ENCODE measurements around the gene TMEFF2. TPM values are rescaled to one million over a fixed set of nuclear protein-coding genes. Genes with fewer than 3 reads are reported as not detected.

Gene TMEFF2
- total RNA-seq, 1 donor from 2014 or later: 23.9 TPM

GRCh38 chr2:191932286-191932685, 262.4 kb downstream of the TMEFF2 start:
- Mint-ChIP-seq H3K4me3 (ENCODE audit: unreplicated experiment) (no peak overlapping the region), H3K27ac (ENCODE audit: unreplicated experiment) (peak overlapping the region; percentile 89), H3K9me3 (ENCODE audit: unreplicated experiment) (peaks cover 9% of the 10 kb centered on the region), H3K27me3 (ENCODE audit: unreplicated experiment) (peaks cover 7% of the 10 kb centered on the region), H3K36me3 (ENCODE audit: unreplicated experiment) (no peaks in the 10 kb centered on the region), H3K4me1 (ENCODE audit: low read depth, unreplicated experiment) (peaks cover 59% of the 10 kb centered on the region)
- no peak for DNase-seq
- TF ChIP-seq CTCF (IDR thresholded peaks at IDR 0.05; ENCODE audit: partially characterized antibody, unreplicated experiment): no peak

GRCh38 chr2:191931329-191931728, 263.4 kb downstream of the TMEFF2 start:
- H3K4me3 Mint-ChIP-seq (ENCODE audit: unreplicated experiment): no peak overlapping the region
- H3K4me1 Mint-ChIP-seq (ENCODE audit: low read depth, unreplicated experiment): peaks cover 60% of the 10 kb centered on the region
- H3K27ac Mint-ChIP-seq (ENCODE audit: unreplicated experiment): peak overlapping the region; percentile 52
- no peaks in the 10 kb centered on the region for H3K36me3 Mint-ChIP-seq (ENCODE audit: unreplicated experiment)
- H3K9me3 Mint-ChIP-seq (ENCODE audit: unreplicated experiment): peaks cover 9% of the 10 kb centered on the region
- DNase-seq: no peak
- peaks cover 7% of the 10 kb centered on the region for H3K27me3 Mint-ChIP-seq (ENCODE audit: unreplicated experiment)
- no peak for TF ChIP-seq CTCF (IDR thresholded peaks at IDR 0.05; ENCODE audit: partially characterized antibody, unreplicated experiment)

- TF ChIP-seq CTCF (IDR thresholded peaks at IDR 0.05; ENCODE audit: partially characterized antibody, unreplicated experiment): no peak
- Mint-ChIP-seq H3K4me1 (ENCODE audit: low read depth, unreplicated experiment) (peaks cover 54% of the 10 kb centered on the region), H3K4me3 (ENCODE audit: unreplicated experiment) (no peak overlapping the region), H3K27ac (ENCODE audit: unreplicated experiment) (no peak overlapping the region), H3K36me3 (ENCODE audit: unreplicated experiment) (no peaks in the 10 kb centered on the region), H3K27me3 (ENCODE audit: unreplicated experiment) (peaks cover 5% of the 10 kb centered on the region), H3K9me3 (ENCODE audit: unreplicated experiment) (peaks cover 4% of the 10 kb centered on the region)
- no peak for DNase-seq
These were observed 264.5 kb downstream of the TMEFF2 start for GRCh38 chr2:191930205-191930604.

- Mint-ChIP-seq H3K4me3 (ENCODE audit: unreplicated experiment) (no peak overlapping the region), H3K4me1 (ENCODE audit: low read depth, unreplicated experiment) (peaks cover 46% of the 10 kb centered on the region), H3K27ac (ENCODE audit: unreplicated experiment) (no peak overlapping the region), H3K9me3 (ENCODE audit: unreplicated experiment) (peaks cover 3% of the 10 kb centered on the region), H3K27me3 (ENCODE audit: unreplicated experiment) (peaks cover 3% of the 10 kb centered on the region), H3K36me3 (ENCODE audit: unreplicated experiment) (no peaks in the 10 kb centered on the region)
- no peak for DNase-seq
- no peak for TF ChIP-seq CTCF (IDR thresholded peaks at IDR 0.05; ENCODE audit: partially characterized antibody, unreplicated experiment)
These were observed 265.4 kb downstream of the TMEFF2 start for GRCh38 chr2:191929288-191929687.

GRCh38 chr2:191927991-191928390, 266.7 kb downstream of the TMEFF2 start:
- H3K36me3 Mint-ChIP-seq (ENCODE audit: unreplicated experiment): peaks cover 3% of the 10 kb centered on the region
- no peak for DNase-seq
- H3K4me3 Mint-ChIP-seq (ENCODE audit: unreplicated experiment): no peak overlapping the region

More at GRCh38 chr2:191927991-191928390, 266.7 kb downstream of the TMEFF2 start:
- Mint-ChIP-seq H3K27ac (ENCODE audit: unreplicated experiment) (no peak overlapping the region), H3K9me3 (ENCODE audit: unreplicated experiment) (peaks cover 3% of the 10 kb centered on the region), H3K4me1 (ENCODE audit: low read depth, unreplicated experiment) (peaks cover 33% of the 10 kb centered on the region), H3K27me3 (ENCODE audit: unreplicated experiment) (peaks cover under 1% of the 10 kb centered on the region)
- TF ChIP-seq CTCF (IDR thresholded peaks at IDR 0.05; ENCODE audit: partially characterized antibody, unreplicated experiment): no peak

Data from glutamatergic neuron (in vitro differentiated cells).